GM18873 (cell line): ENCODE results near the gene TMEM200C.

Experiments
- ATAC-seq: cut with Tn5 transposase; IDR thresholded peaks from one replicate; pipeline ENCODE4 v1.9.1; 2021; ENCODE audit warnings: mild to moderate bottlenecking, moderate library complexity, moderate number of reproducible peaks; ENCODE audit not compliant: unreplicated experiment, low FRiP score

Gene TMEM200C

GRCh38 chr18:5895299-5895875 is at the start of gene TMEM200C:
TMEM200C (minus strand) TSS chr18:5895522; CDS start chr18:5892063, 3,459 bp downstream.
- no peak for ATAC-seq

GRCh38 chr18:5944448-5944847 is 49.1 kb upstream of the TMEM200C start:
- ATAC-seq = no peak

GRCh38 chr18:5943514-5943913 is 48.2 kb upstream of the TMEM200C start:
- ATAC-seq = no peak

- ATAC-seq = no peak
Observed at GRCh38 chr18:5942591-5942990, 47.3 kb upstream of the TMEM200C start.

- ATAC-seq = no peak
Observed at GRCh38 chr18:5941890-5942289, 46.6 kb upstream of the TMEM200C start.

- ATAC-seq = no peak
Observed at GRCh38 chr18:5939801-5940667, 44.7 kb upstream of the TMEM200C start.

GRCh38 chr18:5937795-5938194 is 42.5 kb upstream of the TMEM200C start:
- no peak for ATAC-seq

- ATAC-seq = no peak
Observed at GRCh38 chr18:5937121-5937520, 41.8 kb upstream of the TMEM200C start.

- no peak for ATAC-seq
Observed at GRCh38 chr18:5930789-5931188, 35.5 kb upstream of the TMEM200C start.

GRCh38 chr18:5918205-5918858 is 23.0 kb upstream of the TMEM200C start:
- ATAC-seq = no peak

GRCh38 chr18:5914951-5915350 is 19.6 kb upstream of the TMEM200C start:
- no peak for ATAC-seq

GRCh38 chr18:5914016-5914415 is 18.7 kb upstream of the TMEM200C start:
- ATAC-seq = no peak

- no peak for ATAC-seq
Observed at GRCh38 chr18:5912566-5912965, 17.2 kb upstream of the TMEM200C start.

- ATAC-seq = no peak
Observed at GRCh38 chr18:5909125-5909524, 13.8 kb upstream of the TMEM200C start.

- no peak for ATAC-seq
Observed at GRCh38 chr18:5903386-5903785, 8.1 kb upstream of the TMEM200C start.

- ATAC-seq = no peak
Observed at GRCh38 chr18:5900262-5900661, 4.9 kb upstream of the TMEM200C start.

- ATAC-seq = no peak
Observed at GRCh38 chr18:5899835-5900234, 4.5 kb upstream of the TMEM200C start.

GRCh38 chr18:5895876-5896740 is 786 bp upstream of the TMEM200C start:
- ATAC-seq = no peak

- ATAC-seq = no peak
Observed at GRCh38 chr18:5894611-5895298, 567 bp downstream of the TMEM200C start.
